ENCODE measurements around the gene ZNF302. TPM values are rescaled to one million over a fixed set of nuclear protein-coding genes. Genes with fewer than 3 reads are reported as not detected.

ZNF302 gene
- 13.5 TPM for polyA plus RNA-seq (2013, experiment 1 of 2)
- polyA plus RNA-seq (2013, experiment 2 of 2) = 15.0 TPM

GRCh38 chr19:34677386-34678084 is at the start of gene ZNF302:
Gene ZNF302, plus strand, starts transcription at chr19:34677678. Its CDS starts 1,127 bp downstream, at chr19:34678805.
- H3K36me3 ChIP-seq (ENCODE audit: insufficient read depth, low read length) = peaks cover 33% of the 10 kb centered on the region
- H3K4me1 ChIP-seq (ENCODE audit: insufficient read depth, low read length) = no peaks in the 10 kb centered on the region; the same call in 1 of the 2 replicates
- H3K9ac ChIP-seq (ENCODE audit: low read depth, low read length) = peak within 1 kb of the TSS; percentile 89
- peaks cover 4% of the 10 kb centered on the region; the same call in 1 of the 2 replicates for H3K9me3 ChIP-seq (ENCODE audit: insufficient read depth, low read depth, low read length)
- WGBS = under 1% methylated on average over 74 of the region's 74 CpGs
- H3K4me3 ChIP-seq (ENCODE audit: low read length) = peak within 1 kb of the TSS; percentile 80
- H3K27me3 ChIP-seq (ENCODE audit: insufficient read depth, low read length) = peaks cover 25% of the 10 kb centered on the region; the same call in 1 of the 2 replicates
- H3K27ac ChIP-seq (ENCODE audit: low read depth, low read length) = peak within 1 kb of the TSS; percentile 85

GRCh38 chr19:34633802-34634201 is 43.7 kb upstream of the ZNF302 start:
- H3K36me3 ChIP-seq (ENCODE audit: insufficient read depth, low read length) = no peaks in the 10 kb centered on the region
- H3K27ac ChIP-seq (ENCODE audit: low read depth, low read length) = no peak overlapping the region
- H3K4me1 ChIP-seq (ENCODE audit: insufficient read depth, low read length) = no peaks in the 10 kb centered on the region
- 89% methylated on average over 2 of the region's 2 CpGs for WGBS
- H3K9ac ChIP-seq (ENCODE audit: low read depth, low read length) = no peak overlapping the region
- no peak overlapping the region for H3K4me3 ChIP-seq (ENCODE audit: low read length)
- H3K9me3 ChIP-seq (ENCODE audit: insufficient read depth, low read depth, low read length) = peaks cover 27% of the 10 kb centered on the region
- no peaks in the 10 kb centered on the region for H3K27me3 ChIP-seq (ENCODE audit: insufficient read depth, low read length)

GRCh38 chr19:34639491-34640085 is 37.9 kb upstream of the ZNF302 start:
- H3K4me1 ChIP-seq (ENCODE audit: insufficient read depth, low read length) = no peaks in the 10 kb centered on the region
- no peak overlapping the region for H3K4me3 ChIP-seq (ENCODE audit: low read length)
- 35% methylated on average over 4 of the region's 4 CpGs for WGBS
- H3K27me3 ChIP-seq (ENCODE audit: insufficient read depth, low read length) = no peaks in the 10 kb centered on the region; the same call in 1 of the 2 replicates
- H3K9me3 ChIP-seq (ENCODE audit: insufficient read depth, low read depth, low read length) = peaks cover 11% of the 10 kb centered on the region
- no peak overlapping the region for H3K9ac ChIP-seq (ENCODE audit: low read depth, low read length)
- no peaks in the 10 kb centered on the region for H3K36me3 ChIP-seq (ENCODE audit: insufficient read depth, low read length)
- no peak overlapping the region for H3K27ac ChIP-seq (ENCODE audit: low read depth, low read length)

- 77% methylated on average over 4 of the region's 4 CpGs for WGBS
- Histone ChIP-seq H3K4me3 (ENCODE audit: low read length) (no peak overlapping the region), H3K4me1 (ENCODE audit: insufficient read depth, low read length) (no peaks in the 10 kb centered on the region), H3K27ac (ENCODE audit: low read depth, low read length) (no peak overlapping the region), H3K9me3 (ENCODE audit: insufficient read depth, low read depth, low read length) (no peaks in the 10 kb centered on the region), H3K27me3 (ENCODE audit: insufficient read depth, low read length) (no peaks in the 10 kb centered on the region; the same call in 1 of the 2 replicates), H3K36me3 (ENCODE audit: insufficient read depth, low read length) (no peaks in the 10 kb centered on the region), H3K9ac (ENCODE audit: low read depth, low read length) (no peak overlapping the region)
Measured at GRCh38 chr19:34642241-34642640, 35.2 kb upstream of the ZNF302 start.

GRCh38 chr19:34644991-34645461 is 32.5 kb upstream of the ZNF302 start:
- no peak overlapping the region for H3K4me3 ChIP-seq (ENCODE audit: low read length)
- H3K9me3 ChIP-seq (ENCODE audit: insufficient read depth, low read depth, low read length) = no peaks in the 10 kb centered on the region
- no peak overlapping the region for H3K27ac ChIP-seq (ENCODE audit: low read depth, low read length)
- H3K4me1 ChIP-seq (ENCODE audit: insufficient read depth, low read length) = no peaks in the 10 kb centered on the region
- 85% methylated on average over 10 of the region's 10 CpGs for WGBS
- H3K27me3 ChIP-seq (ENCODE audit: insufficient read depth, low read length) = no peaks in the 10 kb centered on the region; the same call in 1 of the 2 replicates
- no peak overlapping the region for H3K9ac ChIP-seq (ENCODE audit: low read depth, low read length)
- no peaks in the 10 kb centered on the region for H3K36me3 ChIP-seq (ENCODE audit: insufficient read depth, low read length)

GRCh38 chr19:34645551-34645950 is 31.9 kb upstream of the ZNF302 start:
- Histone ChIP-seq H3K27ac (ENCODE audit: low read depth, low read length) (no peak overlapping the region), H3K27me3 (ENCODE audit: insufficient read depth, low read length) (no peaks in the 10 kb centered on the region; the same call in 1 of the 2 replicates)
- 74% methylated on average over 5 of the region's 5 CpGs for WGBS

GRCh38 chr19:34649886-34650543 is 27.5 kb upstream of the ZNF302 start:
- no peak overlapping the region for H3K9ac ChIP-seq (ENCODE audit: low read depth, low read length)
- H3K4me3 ChIP-seq (ENCODE audit: low read length) = no peak overlapping the region
- peaks cover 18% of the 10 kb centered on the region; the same call in 1 of the 2 replicates for H3K9me3 ChIP-seq (ENCODE audit: insufficient read depth, low read depth, low read length)
- no peaks in the 10 kb centered on the region for H3K27me3 ChIP-seq (ENCODE audit: insufficient read depth, low read length)
- WGBS = 85% methylated on average over 9 of the region's 9 CpGs
- no peaks in the 10 kb centered on the region for H3K4me1 ChIP-seq (ENCODE audit: insufficient read depth, low read length)
- no peaks in the 10 kb centered on the region for H3K36me3 ChIP-seq (ENCODE audit: insufficient read depth, low read length)
- H3K27ac ChIP-seq (ENCODE audit: low read depth, low read length) = no peak overlapping the region

More at GRCh38 chr19:34645551-34645950, 31.9 kb upstream of the ZNF302 start:
- no peak overlapping the region for H3K9ac ChIP-seq (ENCODE audit: low read depth, low read length)
- no peaks in the 10 kb centered on the region for H3K36me3 ChIP-seq (ENCODE audit: insufficient read depth, low read length)
- 0 out of 2 replicates have a peak, but pooled peaks cover under 1% of the 10 kb centered on the region for H3K9me3 ChIP-seq (ENCODE audit: insufficient read depth, low read depth, low read length)
- H3K4me3 ChIP-seq (ENCODE audit: low read length) = no peak overlapping the region
- H3K4me1 ChIP-seq (ENCODE audit: insufficient read depth, low read length) = no peaks in the 10 kb centered on the region

GRCh38 chr19:34651747-34652146 is 25.7 kb upstream of the ZNF302 start:
- H3K9me3 ChIP-seq (ENCODE audit: insufficient read depth, low read depth, low read length) = peaks cover 22% of the 10 kb centered on the region; the same call in 1 of the 2 replicates

GRCh38 chr19:34654796-34655195 is 22.7 kb upstream of the ZNF302 start:
- Histone ChIP-seq H3K27me3 (ENCODE audit: insufficient read depth, low read length) (no peaks in the 10 kb centered on the region), H3K9me3 (ENCODE audit: insufficient read depth, low read depth, low read length) (peaks cover 22% of the 10 kb centered on the region; the same call in 1 of the 2 replicates), H3K27ac (ENCODE audit: low read depth, low read length) (no peak overlapping the region), H3K4me1 (ENCODE audit: insufficient read depth, low read length) (no peaks in the 10 kb centered on the region), H3K9ac (ENCODE audit: low read depth, low read length) (no peak overlapping the region), H3K4me3 (ENCODE audit: low read length) (no peak overlapping the region), H3K36me3 (ENCODE audit: insufficient read depth, low read length) (no peaks in the 10 kb centered on the region)
- WGBS = 75% methylated on average over 2 of the region's 2 CpGs

More at GRCh38 chr19:34651747-34652146, 25.7 kb upstream of the ZNF302 start:
- Histone ChIP-seq H3K4me1 (ENCODE audit: insufficient read depth, low read length) (no peaks in the 10 kb centered on the region), H3K9ac (ENCODE audit: low read depth, low read length) (no peak overlapping the region), H3K27ac (ENCODE audit: low read depth, low read length) (no peak overlapping the region), H3K4me3 (ENCODE audit: low read length) (no peak overlapping the region), H3K27me3 (ENCODE audit: insufficient read depth, low read length) (no peaks in the 10 kb centered on the region), H3K36me3 (ENCODE audit: insufficient read depth, low read length) (no peaks in the 10 kb centered on the region)
- WGBS = 100% methylated on average over 1 of the region's 2 CpGs

- peaks cover 20% of the 10 kb centered on the region; the same call in 1 of the 2 replicates for H3K9me3 ChIP-seq (ENCODE audit: insufficient read depth, low read depth, low read length)
- H3K4me1 ChIP-seq (ENCODE audit: insufficient read depth, low read length) = no peaks in the 10 kb centered on the region
- no peak overlapping the region for H3K27ac ChIP-seq (ENCODE audit: low read depth, low read length)
- no peak overlapping the region for H3K9ac ChIP-seq (ENCODE audit: low read depth, low read length)
- no peaks in the 10 kb centered on the region for H3K36me3 ChIP-seq (ENCODE audit: insufficient read depth, low read length)
- H3K27me3 ChIP-seq (ENCODE audit: insufficient read depth, low read length) = no peaks in the 10 kb centered on the region
- 86% methylated on average over 2 of the region's 2 CpGs for WGBS
- H3K4me3 ChIP-seq (ENCODE audit: low read length) = no peak overlapping the region
Measured at GRCh38 chr19:34655651-34656050, 21.8 kb upstream of the ZNF302 start.

GRCh38 chr19:34661357-34661756 is 16.1 kb upstream of the ZNF302 start:
- Histone ChIP-seq H3K4me3 (ENCODE audit: low read length) (no peak overlapping the region), H3K9me3 (ENCODE audit: insufficient read depth, low read depth, low read length) (0 out of 2 replicates have a peak, but pooled peaks cover 1% of the 10 kb centered on the region), H3K36me3 (ENCODE audit: insufficient read depth, low read length) (no peaks in the 10 kb centered on the region), H3K4me1 (ENCODE audit: insufficient read depth, low read length) (no peaks in the 10 kb centered on the region), H3K27ac (ENCODE audit: low read depth, low read length) (no peak overlapping the region), H3K9ac (ENCODE audit: low read depth, low read length) (no peak overlapping the region), H3K27me3 (ENCODE audit: insufficient read depth, low read length) (no peaks in the 10 kb centered on the region)
- 92% methylated on average over 3 of the region's 3 CpGs for WGBS
